HCT116 (cell line): ENCODE measurements around the gene TBC1D1. TPM values are rescaled to one million over a fixed set of nuclear protein-coding genes. Genes with fewer than 3 reads are reported as not detected.

Experiments
- ATAC-seq: fragments of 200-7000 bp; cut with Tn5 transposase; 2 replicates; pipeline ENCODE4 v1.9.1; 2020; ENCODE audit warnings: mild to moderate bottlenecking, moderate library complexity
- BruUV-seq: library from RNA; stranded (reverse); fragments of 400-500 nt; replicated peaks from 2 replicates; lab custom pipeline; 2021; lab: Mats Ljungman, UMichigan
- CTCF ChIA-PET: fragments of 300-600 bp; sonication (Branson Sonifier 250); formaldehyde crosslinking; loops from one replicate; lab custom pipeline; 2021; ENCODE audit warnings: antibody characterized with exemption; lab: Charles Lee
- POLR2A ChIA-PET: fragments of 300-600, 350-600 bp; sonication (Branson Sonifier 250); formaldehyde crosslinking; loops from one replicate; lab custom pipeline; 2021; ENCODE audit warnings: antibody characterized with exemption; lab: Charles Lee
- RAD21 ChIA-PET, 2 experiments: fragments of 300-600 bp; sonication (Branson Sonifier 250); formaldehyde crosslinking; loops; one replicate each; lab custom pipeline; 2023; ENCODE audit warnings: low total read pairs in 2 of 2; ENCODE audit not compliant: uncharacterized antibody in 2 of 2, unreplicated experiment in 2 of 2, low non-redundant PET in 1 of 2; lab: Charles Lee
- DNase-seq: peaks from one replicate; pipeline ENCODE4 v3.0.0-alpha.2; 2010; ENCODE audit warnings: low read depth, low spot score
- H2AFZ ChIP-seq: fragments of 200-600 bp; shearing (Covaris generic), sonication (generic); 2 replicates; pipeline ENCODE4 v1.6.1; 2017; ENCODE audit warnings: low read depth, mixed run types, mixed read lengths, antibody characterized with exemption, low read length; ENCODE audit not compliant: poor library complexity, severe bottlenecking
- H3K27ac ChIP-seq: 2 replicates; pipeline ENCODE4 v1.5.1; 2012; ENCODE audit warnings: low read depth, low read length
- H3K27me3 ChIP-seq: fragments of 200-600 bp; sonication (generic); 2 replicates; pipeline ENCODE4 v1.6.1; 2016; ENCODE audit warnings: mixed run types, low read length, mixed read lengths; ENCODE audit not compliant: insufficient read depth
- H3K36me3 ChIP-seq, 2 experiments: fragments of 200-500 bp in 1 of 2; fragments of 200-600 bp in 1 of 2; sonication (Bioruptor generic) in 1 of 2; sonication (generic) in 1 of 2; 2 replicates each; pipeline versions ENCODE4 v1.5.1 to v1.6.1; 2014 to 2016; ENCODE audit warnings: low read length in 2 of 2, inconsistent platforms in 1 of 2, mixed read lengths in 1 of 2, mixed run types in 1 of 2; ENCODE audit not compliant: insufficient read depth in 2 of 2, control insufficient read depth in 1 of 2
- H3K4me1 ChIP-seq, 2 experiments: fragments of 200-600 bp in 1 of 2; sonication (generic) in 1 of 2; 2 replicates each; pipeline versions ENCODE4 v1.5.1 to v1.6.1; 2012 to 2017; ENCODE audit warnings: low read length in 2 of 2, inconsistent platforms in 1 of 2, mild to moderate bottlenecking in 1 of 2, mixed read lengths in 1 of 2, mixed run types in 1 of 2, moderate library complexity in 1 of 2; ENCODE audit not compliant: insufficient read depth in 2 of 2, control insufficient read depth in 1 of 2
- H3K4me2 ChIP-seq: fragments of 200-600 bp; sonication (generic); 2 replicates; pipeline ENCODE4 v1.6.1; 2017; ENCODE audit warnings: mixed run types, low read length, mixed read lengths
- H3K4me3 ChIP-seq, 2 experiments: fragments of 200-600 bp in 1 of 2; sonication (generic) in 1 of 2; replicated peaks in 1 of 2; 2 replicates each; pipeline ENCODE4 v1.5.1; 2011 to 2016; ENCODE audit warnings: low read length in 2 of 2, control low read depth in 1 of 2, low read depth in 1 of 2, mild to moderate bottlenecking in 1 of 2, mixed read lengths in 1 of 2, mixed run types in 1 of 2
- H3K79me2 ChIP-seq: fragments of 200-600 bp; sonication (generic); 2 replicates; pipeline ENCODE4 v1.6.1; 2017; ENCODE audit warnings: mild to moderate bottlenecking, mixed run types, low read length, moderate library complexity, mixed read lengths; ENCODE audit not compliant: insufficient read depth
- H3K9ac ChIP-seq: fragments of 200-600 bp; sonication (generic); 2 replicates; pipeline ENCODE4 v1.6.1; 2016; ENCODE audit warnings: low read length, mixed read lengths
- H3K9me2 ChIP-seq: fragments of 200-600 bp; sonication (generic), shearing (Covaris generic); 2 replicates; pipeline ENCODE4 v1.6.1; 2017; ENCODE audit warnings: mixed run types, mild to moderate bottlenecking, moderate library complexity; ENCODE audit not compliant: insufficient read depth
- H3K9me3 ChIP-seq, 2 experiments: fragments of 200-500 bp in 1 of 2; fragments of 200-600 bp in 1 of 2; sonication (Bioruptor generic) in 1 of 2; sonication (generic) in 1 of 2; 2 replicates each; pipeline ENCODE4 v1.6.1; 2014 to 2017; ENCODE audit warnings: low read length in 2 of 2, mixed read lengths in 2 of 2, inconsistent platforms in 1 of 2, low read depth in 1 of 2, mild to moderate bottlenecking in 1 of 2, mixed run types in 1 of 2, moderate library complexity in 1 of 2; ENCODE audit not compliant: control insufficient read depth in 1 of 2, insufficient read depth in 1 of 2
- H4K20me1 ChIP-seq: fragments of 200-600 bp; sonication (generic), shearing (Covaris generic); 2 replicates; pipeline ENCODE4 v1.6.1; 2017; ENCODE audit warnings: mixed run types, mild to moderate bottlenecking, moderate library complexity; ENCODE audit not compliant: insufficient read depth
- CBX3 ChIP-seq: IDR thresholded peaks from 2 replicates; pipeline ENCODE4 v1.6.1; 2012; ENCODE audit warnings: low read depth
- CEBPB ChIP-seq: IDR thresholded peaks from 2 replicates; pipeline ENCODE4 v1.6.1; 2012; ENCODE audit warnings: low read depth
- ELF1 ChIP-seq: IDR thresholded peaks from 2 replicates; pipeline ENCODE4 v1.6.1; 2012; ENCODE audit warnings: low read depth, borderline replicate concordance
- EZH2 ChIP-seq: fragments of 200-600 bp; sonication (generic); IDR thresholded peaks from 2 replicates; pipeline ENCODE4 v1.6.1; 2017; ENCODE audit warnings: antibody characterized with exemption, mixed run types
- EZH2phosphoT487 ChIP-seq: fragments of 200-600 bp; IDR thresholded peaks from 2 replicates; pipeline ENCODE4 v1.6.1; 2018; ENCODE audit warnings: antibody characterized with exemption, borderline replicate concordance
- FOSL1 ChIP-seq: IDR thresholded peaks from 2 replicates; pipeline ENCODE4 v1.6.1; 2012; ENCODE audit warnings: low read depth
- JUND ChIP-seq: IDR thresholded peaks from 2 replicates; pipeline ENCODE4 v1.6.1; 2012
- RAD21 ChIP-seq: IDR thresholded peaks from 2 replicates; pipeline ENCODE4 v1.6.1; 2012; ENCODE audit warnings: low read depth, mild to moderate bottlenecking
- SP1 ChIP-seq: IDR thresholded peaks from 2 replicates; pipeline ENCODE4 v1.6.1; 2012; ENCODE audit warnings: low read depth
- TCF7L2 ChIP-seq: IDR thresholded peaks from 2 replicates; pipeline ENCODE4 v1.7.0; 2011; ENCODE audit warnings: borderline replicate concordance, inconsistent platforms; ENCODE audit not compliant: insufficient read depth, insufficient read length; ENCODE audit errors: extremely low read depth
- YY1 ChIP-seq: IDR thresholded peaks from 2 replicates; pipeline ENCODE4 v1.6.1; 2011; ENCODE audit warnings: low read length, low read depth, moderate library complexity, mild to moderate bottlenecking; ENCODE audit not compliant: insufficient replicate concordance; ENCODE audit errors: extremely low read depth
- ZFX ChIP-seq: fragments of 450-650 bp; IDR thresholded peaks from 2 replicates; pipeline ENCODE4 v1.6.1; 2017
- intact Hi-C: fragments of 100-400 bp; cut with micrococcal nuclease; formaldehyde crosslinking; loops from 2 replicates; pipeline ENCODE4 v1.10.0; 2022
- total RNA-seq: library from RNA; stranded (reverse); gene quantifications from one replicate; pipeline ENCODE4 v1.2.1, GENCODE V29; 2021; ENCODE audit not compliant: unreplicated experiment
- TF ChIP-seq, protein P1 (sequence below): IDR thresholded peaks from 2 replicates; pipeline ENCODE4 v1.6.1; 2012
- TF ChIP-seq, protein P2 (sequence below): IDR thresholded peaks from 2 replicates; pipeline ENCODE4 v1.6.1; 2011; ENCODE audit warnings: mild to moderate bottlenecking, low read length, moderate library complexity; ENCODE audit not compliant: insufficient replicate concordance; ENCODE audit errors: extremely low read depth
- TF ChIP-seq, protein P3 (sequence below), 3 experiments: fragments of 200-600 bp in 1 of 3; sonication (generic) in 1 of 3; IDR thresholded peaks in 2 of 3; conservative IDR thresholded peaks in 1 of 3; 2 replicates each; pipeline ENCODE4 v1.5.1; 2012 to 2017; ENCODE audit warnings: low read depth in 2 of 3, low read length in 2 of 3, antibody characterized with exemption in 1 of 3, borderline replicate concordance in 1 of 3, control low read depth in 1 of 3, mild to moderate bottlenecking in 1 of 3, mixed read lengths in 1 of 3, mixed run types in 1 of 3, moderate library complexity in 1 of 3; ENCODE audit not compliant: insufficient read depth in 1 of 3
- TF ChIP-seq, protein P4 (sequence below): IDR thresholded peaks from 2 replicates; pipeline ENCODE4 v1.6.1; 2012; ENCODE audit warnings: low read depth

TBC1D1 gene
- total RNA-seq, 1 experiment from 2014 or later = 82.7 TPM

DNA sequence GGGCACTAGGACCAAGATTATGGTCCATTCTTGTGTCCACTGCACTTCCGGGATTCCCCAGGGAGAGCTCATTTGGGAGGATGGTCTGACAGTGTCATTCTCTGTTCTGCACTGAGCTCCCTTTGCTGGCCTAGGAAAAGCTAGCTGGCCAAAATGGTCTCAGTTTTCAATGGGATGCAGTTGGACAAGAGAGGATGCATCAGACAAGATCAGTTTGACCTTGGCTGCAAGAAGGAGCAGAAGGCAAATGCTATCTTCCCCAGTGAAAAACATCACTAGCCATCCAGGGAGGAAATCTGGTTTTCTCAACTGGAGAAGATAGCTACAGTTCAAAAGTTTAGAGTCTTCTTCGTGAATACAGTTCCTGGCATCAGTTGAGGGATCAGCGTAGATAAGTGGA is 290.4 kb downstream of the TBC1D1 start:
- Histone ChIP-seq H2AFZ (no peak overlapping the region), H3K4me1 (peaks cover 15 to 18% of the 10 kb centered on the region in 2 experiments), H3K9me2 (no peaks in the 10 kb centered on the region), H4K20me1 (no peaks in the 10 kb centered on the region), H3K27me3 (no peaks in the 10 kb centered on the region), H3K4me2 (no peak overlapping the region), H3K36me3 (no peaks in the 10 kb centered on the region), H3K9ac (no peak overlapping the region), H3K9me3 (no peaks in the 10 kb centered on the region), H3K4me3 (no peak overlapping the region), H3K79me2 (no peaks in the 10 kb centered on the region), H3K27ac (no peak overlapping the region)
- ChIA-PET RAD21 (interaction anchor here (0.6 to 2.6 kb wide), 3 partner anchors 140 to 577 kb away, joined by 4 to 12 read pairs (median 5); no protein-coding TSS in a partner anchor), POLR2A (no interaction called here), CTCF (interaction anchor here (0.6 to 4.5 kb wide), 4 partner anchors 494 to 767 kb away, joined by 3 to 93 read pairs (median 48); no protein-coding TSS in a partner anchor)
- no TSS peak for BruUV-seq
- ATAC-seq = no peak
- intact Hi-C loops = loop anchor here (5.0 kb wide), 1 partner anchor 676 kb away; the partner anchor contains the start of gene TLR6
- TF ChIP-seq EZH2phosphoT487 (no peak), EZH2 (no peak), SP1 (no peak), JUND (no peak), CEBPB (no peak), YY1 (no peak), ZFX (no peak), CBX3 (no peak), TCF7L2 (no peak), RAD21 (no peak), ELF1 (no peak), FOSL1 (no peak)
- TF ChIP-seq, protein P1, sequence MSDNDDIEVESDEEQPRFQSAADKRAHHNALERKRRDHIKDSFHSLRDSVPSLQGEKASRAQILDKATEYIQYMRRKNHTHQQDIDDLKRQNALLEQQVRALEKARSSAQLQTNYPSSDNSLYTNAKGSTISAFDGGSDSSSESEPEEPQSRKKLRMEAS = no peak
- TF ChIP-seq, protein P2, sequence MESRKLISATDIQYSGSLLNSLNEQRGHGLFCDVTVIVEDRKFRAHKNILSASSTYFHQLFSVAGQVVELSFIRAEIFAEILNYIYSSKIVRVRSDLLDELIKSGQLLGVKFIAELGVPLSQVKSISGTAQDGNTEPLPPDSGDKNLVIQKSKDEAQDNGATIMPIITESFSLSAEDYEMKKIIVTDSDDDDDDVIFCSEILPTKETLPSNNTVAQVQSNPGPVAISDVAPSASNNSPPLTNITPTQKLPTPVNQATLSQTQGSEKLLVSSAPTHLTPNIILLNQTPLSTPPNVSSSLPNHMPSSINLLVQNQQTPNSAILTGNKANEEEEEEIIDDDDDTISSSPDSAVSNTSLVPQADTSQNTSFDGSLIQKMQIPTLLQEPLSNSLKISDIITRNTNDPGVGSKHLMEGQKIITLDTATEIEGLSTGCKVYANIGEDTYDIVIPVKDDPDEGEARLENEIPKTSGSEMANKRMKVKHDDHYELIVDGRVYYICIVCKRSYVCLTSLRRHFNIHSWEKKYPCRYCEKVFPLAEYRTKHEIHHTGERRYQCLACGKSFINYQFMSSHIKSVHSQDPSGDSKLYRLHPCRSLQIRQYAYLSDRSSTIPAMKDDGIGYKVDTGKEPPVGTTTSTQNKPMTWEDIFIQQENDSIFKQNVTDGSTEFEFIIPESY = no peak
- TF ChIP-seq, protein P3, sequence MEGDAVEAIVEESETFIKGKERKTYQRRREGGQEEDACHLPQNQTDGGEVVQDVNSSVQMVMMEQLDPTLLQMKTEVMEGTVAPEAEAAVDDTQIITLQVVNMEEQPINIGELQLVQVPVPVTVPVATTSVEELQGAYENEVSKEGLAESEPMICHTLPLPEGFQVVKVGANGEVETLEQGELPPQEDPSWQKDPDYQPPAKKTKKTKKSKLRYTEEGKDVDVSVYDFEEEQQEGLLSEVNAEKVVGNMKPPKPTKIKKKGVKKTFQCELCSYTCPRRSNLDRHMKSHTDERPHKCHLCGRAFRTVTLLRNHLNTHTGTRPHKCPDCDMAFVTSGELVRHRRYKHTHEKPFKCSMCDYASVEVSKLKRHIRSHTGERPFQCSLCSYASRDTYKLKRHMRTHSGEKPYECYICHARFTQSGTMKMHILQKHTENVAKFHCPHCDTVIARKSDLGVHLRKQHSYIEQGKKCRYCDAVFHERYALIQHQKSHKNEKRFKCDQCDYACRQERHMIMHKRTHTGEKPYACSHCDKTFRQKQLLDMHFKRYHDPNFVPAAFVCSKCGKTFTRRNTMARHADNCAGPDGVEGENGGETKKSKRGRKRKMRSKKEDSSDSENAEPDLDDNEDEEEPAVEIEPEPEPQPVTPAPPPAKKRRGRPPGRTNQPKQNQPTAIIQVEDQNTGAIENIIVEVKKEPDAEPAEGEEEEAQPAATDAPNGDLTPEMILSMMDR (IDR thresholded peaks at IDR 0.05 in 2 of 3, conservative IDR thresholded peaks at IDR 0.05 in 1 of 3; ENCODE audit: borderline replicate concordance in 1 of 3, insufficient read depth in 1 of 3, low read depth in 2 of 3, low read length in 2 of 3) = no peak
- TF ChIP-seq, protein P4, sequence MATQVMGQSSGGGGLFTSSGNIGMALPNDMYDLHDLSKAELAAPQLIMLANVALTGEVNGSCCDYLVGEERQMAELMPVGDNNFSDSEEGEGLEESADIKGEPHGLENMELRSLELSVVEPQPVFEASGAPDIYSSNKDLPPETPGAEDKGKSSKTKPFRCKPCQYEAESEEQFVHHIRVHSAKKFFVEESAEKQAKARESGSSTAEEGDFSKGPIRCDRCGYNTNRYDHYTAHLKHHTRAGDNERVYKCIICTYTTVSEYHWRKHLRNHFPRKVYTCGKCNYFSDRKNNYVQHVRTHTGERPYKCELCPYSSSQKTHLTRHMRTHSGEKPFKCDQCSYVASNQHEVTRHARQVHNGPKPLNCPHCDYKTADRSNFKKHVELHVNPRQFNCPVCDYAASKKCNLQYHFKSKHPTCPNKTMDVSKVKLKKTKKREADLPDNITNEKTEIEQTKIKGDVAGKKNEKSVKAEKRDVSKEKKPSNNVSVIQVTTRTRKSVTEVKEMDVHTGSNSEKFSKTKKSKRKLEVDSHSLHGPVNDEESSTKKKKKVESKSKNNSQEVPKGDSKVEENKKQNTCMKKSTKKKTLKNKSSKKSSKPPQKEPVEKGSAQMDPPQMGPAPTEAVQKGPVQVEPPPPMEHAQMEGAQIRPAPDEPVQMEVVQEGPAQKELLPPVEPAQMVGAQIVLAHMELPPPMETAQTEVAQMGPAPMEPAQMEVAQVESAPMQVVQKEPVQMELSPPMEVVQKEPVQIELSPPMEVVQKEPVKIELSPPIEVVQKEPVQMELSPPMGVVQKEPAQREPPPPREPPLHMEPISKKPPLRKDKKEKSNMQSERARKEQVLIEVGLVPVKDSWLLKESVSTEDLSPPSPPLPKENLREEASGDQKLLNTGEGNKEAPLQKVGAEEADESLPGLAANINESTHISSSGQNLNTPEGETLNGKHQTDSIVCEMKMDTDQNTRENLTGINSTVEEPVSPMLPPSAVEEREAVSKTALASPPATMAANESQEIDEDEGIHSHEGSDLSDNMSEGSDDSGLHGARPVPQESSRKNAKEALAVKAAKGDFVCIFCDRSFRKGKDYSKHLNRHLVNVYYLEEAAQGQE = no peak
- no peak for DNase-seq
